Measurements from ENCODE around the gene COX14. TPM values are rescaled to one million over a fixed set of nuclear protein-coding genes. Genes with fewer than 3 reads are reported as not detected.

Gene COX14
- total and polyA plus RNA-seq, 2 donors from 2014 or later: 68.2 to 242 TPM

- Histone ChIP-seq H3K4me1 (ENCODE audit: control insufficient read depth in 2 of 3, insufficient read depth in 2 of 3, low read depth in 1 of 3, low read length in 3 of 3) (peaks cover 0 to 5% (median 0%) of the 10 kb centered on the region in 3 donors), H3K4me3 (ENCODE audit: low read length in 3 of 3) (peak overlapping the region; percentile 67 to 79 (median 68)), H3K9me3 (ENCODE audit: control insufficient read depth in 2 of 3, insufficient read depth in 1 of 3, low read length in 3 of 3) (peaks cover 0 to 2% (median 0%) of the 10 kb centered on the region in 3 donors), H3K27me3 (ENCODE audit: control insufficient read depth, insufficient read depth, low read length) (no peaks in the 10 kb centered on the region), H3K9ac (ENCODE audit: low read length in 3 of 3) (peak overlapping the region; percentile 60 to 86 (median 82)), H3K36me3 (ENCODE audit: control insufficient read depth in 2 of 3, insufficient read depth in 3 of 3, low read length in 3 of 3) (no peaks in the 10 kb centered on the region), H3K27ac (ENCODE audit: low read depth in 2 of 2, low read length in 2 of 2) (peak overlapping the region; percentile 85 to 89)
- FAIRE-seq (no peak), DNase-seq (no peak)
- intact Hi-C loops (cut with DNase I): no loop called here
- no peak for TF ChIP-seq CTCF (IDR thresholded peaks at IDR 0.05; ENCODE audit: borderline replicate concordance, extremely low read depth, insufficient read depth)
Measured at GRCh38 chr12:50166799-50167048, 54.7 kb downstream of the COX14 start.

GRCh38 chr12:50167049-50167828 is 55.2 kb downstream of the COX14 start, which contains the start of gene CERS5:
Gene CERS5, minus strand, starts transcription at chr12:50167369. Its CDS starts 72 bp downstream, at chr12:50167297.
- Histone ChIP-seq H3K4me1 (ENCODE audit: control insufficient read depth in 2 of 3, insufficient read depth in 2 of 3, low read depth in 1 of 3, low read length in 3 of 3) (peaks cover 0 to 5% (median 0%) of the 10 kb centered on the region in 3 donors), H3K4me3 (ENCODE audit: low read length in 3 of 3) (peak within 1 kb of the TSS; percentile 67 to 79 (median 68)), H3K27ac (ENCODE audit: low read depth in 2 of 2, low read length in 2 of 2) (peak within 1 kb of the TSS; percentile 85 to 92), H3K36me3 (ENCODE audit: control insufficient read depth in 2 of 3, insufficient read depth in 3 of 3, low read length in 3 of 3) (no peaks in the 10 kb centered on the region), H3K9me3 (ENCODE audit: control insufficient read depth in 2 of 3, insufficient read depth in 1 of 3, low read length in 3 of 3) (peaks cover 0 to 2% (median 0%) of the 10 kb centered on the region in 3 donors), H3K9ac (ENCODE audit: low read length in 3 of 3) (peak within 1 kb of the TSS; percentile 60 to 86 (median 82)), H3K27me3 (ENCODE audit: control insufficient read depth, insufficient read depth, low read length) (no peaks in the 10 kb centered on the region)
- DNase-seq (peak; percentile 99 to 100 (median 100)), FAIRE-seq (peak; percentile 74)
- TF ChIP-seq CTCF (IDR thresholded peaks at IDR 0.05; ENCODE audit: borderline replicate concordance, extremely low read depth, insufficient read depth): peak; percentile 33
- intact Hi-C loops (cut with DNase I): no loop called here

Other genes with a start within 250 kb of the COX14 start
- gene FAIM2, start 208.3 kb upstream of the COX14 start, total RNA-seq: 5.5 TPM
- gene FAIM2, start 208.3 kb upstream of the COX14 start, polyA plus RNA-seq (ENCODE audit: insufficient read depth, low read depth, low replicate concordance): 1.3 TPM
- 122 TPM for gene AQP2, start 161.5 kb upstream of the COX14 start, total RNA-seq
- 666 TPM for gene AQP2, start 161.5 kb upstream of the COX14 start, polyA plus RNA-seq (ENCODE audit: insufficient read depth, low read depth, low replicate concordance)
- 0.91 TPM for gene AQP5, start 150.4 kb upstream of the COX14 start, total RNA-seq
- 0.99 TPM for gene AQP5, start 150.4 kb upstream of the COX14 start, polyA plus RNA-seq (ENCODE audit: insufficient read depth, low read depth, low replicate concordance)
- gene AQP6, start 139.3 kb upstream of the COX14 start, total RNA-seq: 12.0 TPM
- gene AQP6, start 139.3 kb upstream of the COX14 start, polyA plus RNA-seq (ENCODE audit: insufficient read depth, low read depth, low replicate concordance): 74.1 TPM
- gene RACGAP1, start 86.7 kb upstream of the COX14 start, total RNA-seq: 7.7 TPM
- gene RACGAP1, start 86.7 kb upstream of the COX14 start, polyA plus RNA-seq (ENCODE audit: insufficient read depth, low read depth, low replicate concordance): 5.0 TPM
- gene ASIC1, start 54.6 kb upstream of the COX14 start, total RNA-seq: 1.6 TPM
- 0.99 TPM for gene ASIC1, start 54.6 kb upstream of the COX14 start, polyA plus RNA-seq (ENCODE audit: insufficient read depth, low read depth, low replicate concordance)
- 51.1 TPM for gene SMARCD1, start 26.9 kb upstream of the COX14 start, total RNA-seq
- 21.9 TPM for gene SMARCD1, start 26.9 kb upstream of the COX14 start, polyA plus RNA-seq (ENCODE audit: insufficient read depth, low read depth, low replicate concordance)
- gene GPD1, start 8.2 kb upstream of the COX14 start, total RNA-seq: 15.1 TPM
- gene GPD1, start 8.2 kb upstream of the COX14 start, polyA plus RNA-seq (ENCODE audit: insufficient read depth, low read depth, low replicate concordance): 139 TPM
- 52.1 TPM for gene CERS5, start 55.1 kb downstream of the COX14 start, total RNA-seq
- gene CERS5, start 55.1 kb downstream of the COX14 start, polyA plus RNA-seq (ENCODE audit: insufficient read depth, low read depth, low replicate concordance): 40.2 TPM
- gene LIMA1, start 171.3 kb downstream of the COX14 start, total RNA-seq: 76.1 TPM
- 43.1 TPM for gene LIMA1, start 171.3 kb downstream of the COX14 start, polyA plus RNA-seq (ENCODE audit: insufficient read depth, low read depth, low replicate concordance)

All from kidney (tissue), 14 donors.